Activated gamma-delta T cell (primary cell): Measurements from ENCODE around the gene DAO.
A peak's percentile ranks its signal among the peaks of the same experiment; 100 is the strongest.
"Not testable (repeated sequence)": the region's sequence is repeated elsewhere in the genome, so short reads cannot be mapped to it uniquely, and the experiment has no call there.

ENCODE experiments used
- DNase-seq: peaks from one replicate; lab custom pipeline; 2025; lab: John Stamatoyannopoulos, UW
- total RNA-seq, 2 donors: gene quantifications; one replicate each; lab custom pipeline; 2026; lab: John Stamatoyannopoulos, UW

The DAO gene
- 0 to 0.04 reads per million in 2 donors for total RNA-seq

DNA sequence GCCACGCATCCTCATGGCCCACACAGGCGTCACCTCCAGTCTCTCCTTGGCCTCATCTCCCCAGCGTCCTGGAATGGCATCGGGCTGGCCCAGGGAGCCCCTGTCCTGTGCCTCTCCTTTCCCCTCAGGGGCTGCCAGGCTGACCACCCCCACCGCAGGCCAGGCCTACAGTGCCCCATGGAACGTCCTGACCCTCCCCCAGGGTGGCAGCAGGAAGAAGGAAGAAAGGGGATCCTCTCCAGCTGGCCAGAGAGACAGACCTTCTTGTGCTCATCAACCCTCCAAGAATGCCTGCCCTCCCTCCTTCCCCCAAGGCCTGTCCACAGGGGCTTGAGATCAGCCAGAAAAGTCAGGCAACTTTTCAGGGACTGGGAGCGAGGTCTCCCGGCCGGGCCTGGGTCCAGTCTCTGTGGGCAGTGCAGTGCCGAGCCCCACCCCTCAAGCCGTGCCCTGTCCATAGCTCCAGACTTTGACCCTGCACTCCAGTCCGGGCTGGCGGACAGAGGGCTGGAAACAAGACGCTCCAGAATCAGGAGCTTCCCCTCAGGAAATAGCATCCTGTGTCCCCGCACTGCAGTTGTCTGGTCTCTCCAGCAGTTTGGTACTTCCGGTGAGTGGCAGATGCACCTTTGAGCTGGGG lies at the start of gene DAO:
TSS of gene DAO (plus strand) at position 478 of the 640 bp plus-strand sequence. CDS start 4,915 bp downstream, outside the sequence.
- no peak for DNase-seq

DNA sequence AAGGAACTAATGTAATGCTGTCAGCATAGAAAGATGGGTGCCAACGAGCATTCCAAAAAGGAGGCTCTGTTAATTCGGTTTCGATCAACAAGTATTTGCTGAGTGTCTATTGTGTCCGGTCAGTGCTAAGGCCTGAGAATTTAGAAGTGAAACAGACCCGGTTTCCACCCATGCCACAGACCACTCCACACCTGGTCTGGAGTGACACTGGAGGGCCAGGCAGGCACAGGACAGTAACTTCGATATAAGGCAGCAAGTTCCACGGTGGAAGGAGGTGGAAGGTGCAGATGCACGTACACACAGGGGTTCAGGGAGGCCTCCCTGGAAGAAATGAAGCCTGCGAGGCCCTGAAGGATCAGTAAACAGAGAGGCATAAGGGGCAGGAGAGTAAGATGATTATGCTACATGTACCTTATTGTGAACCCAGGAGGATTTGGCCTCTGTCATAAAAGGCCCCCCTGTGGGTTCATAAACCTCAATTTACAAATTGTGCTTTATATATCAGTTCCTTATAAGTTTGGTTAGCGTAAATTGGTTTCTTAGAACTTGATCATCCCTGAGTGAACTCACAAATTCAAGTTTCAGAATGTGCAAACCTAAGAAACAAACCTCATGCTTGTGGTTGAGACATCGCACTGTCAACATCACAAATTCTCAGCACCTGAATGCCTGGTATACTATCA lies 48.4 kb upstream of the DAO start:
- DNase-seq = no peak

- DNase-seq = no peak
These were observed 47.7 kb upstream of the DAO start for GRCh38 chr12:108832208-108832607.

DNA sequence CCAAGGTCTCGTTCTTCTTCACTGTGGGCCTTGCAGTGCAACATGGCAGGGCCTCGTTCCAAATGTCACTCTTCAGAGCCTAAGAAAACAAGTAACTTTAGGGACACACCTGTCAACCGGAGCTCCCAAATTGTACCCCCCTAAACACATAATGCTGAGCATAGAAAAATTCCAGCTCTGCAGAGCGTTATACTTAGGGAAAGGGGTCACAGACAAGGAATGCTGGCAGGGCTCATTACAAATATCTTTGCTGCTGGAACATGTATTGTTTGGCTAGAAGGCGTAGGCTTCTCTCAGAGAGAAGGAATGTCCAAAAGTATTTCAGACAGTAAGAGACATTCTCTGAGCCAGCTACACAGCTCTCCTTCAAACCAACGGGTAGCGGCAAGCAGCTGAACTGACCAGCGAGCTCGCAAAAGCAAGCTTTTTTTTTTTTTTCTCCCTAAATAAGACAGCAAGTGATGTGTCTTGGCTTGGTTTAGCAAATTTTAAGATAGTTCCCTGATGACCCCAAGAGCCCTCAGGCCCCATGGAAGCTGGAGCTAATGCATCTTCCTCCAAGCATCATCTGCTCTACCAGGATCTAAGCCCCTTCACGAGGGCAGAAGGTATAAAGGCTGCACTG lies 47.0 kb upstream of the DAO start:
- DNase-seq = no peak

DNA sequence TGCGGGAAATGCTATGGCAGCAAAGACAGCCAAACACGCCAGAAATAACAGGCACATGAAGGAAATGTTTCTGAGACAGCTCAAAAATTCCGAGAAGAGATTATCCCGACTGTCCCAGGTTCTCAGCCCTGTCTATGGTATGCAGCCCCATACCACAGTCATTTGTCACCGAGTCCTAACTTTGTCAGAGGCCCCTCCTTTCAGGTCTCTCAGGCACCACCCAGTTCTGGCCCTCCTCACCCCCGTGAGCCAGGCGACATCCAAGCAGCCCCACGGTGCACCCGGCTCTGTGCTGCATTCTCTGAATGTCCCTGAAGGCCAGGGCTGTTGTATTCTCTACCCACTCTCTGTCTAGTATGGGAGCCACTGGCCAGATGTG lies 46.5 kb upstream of the DAO start:
- DNase-seq = no peak

DNA sequence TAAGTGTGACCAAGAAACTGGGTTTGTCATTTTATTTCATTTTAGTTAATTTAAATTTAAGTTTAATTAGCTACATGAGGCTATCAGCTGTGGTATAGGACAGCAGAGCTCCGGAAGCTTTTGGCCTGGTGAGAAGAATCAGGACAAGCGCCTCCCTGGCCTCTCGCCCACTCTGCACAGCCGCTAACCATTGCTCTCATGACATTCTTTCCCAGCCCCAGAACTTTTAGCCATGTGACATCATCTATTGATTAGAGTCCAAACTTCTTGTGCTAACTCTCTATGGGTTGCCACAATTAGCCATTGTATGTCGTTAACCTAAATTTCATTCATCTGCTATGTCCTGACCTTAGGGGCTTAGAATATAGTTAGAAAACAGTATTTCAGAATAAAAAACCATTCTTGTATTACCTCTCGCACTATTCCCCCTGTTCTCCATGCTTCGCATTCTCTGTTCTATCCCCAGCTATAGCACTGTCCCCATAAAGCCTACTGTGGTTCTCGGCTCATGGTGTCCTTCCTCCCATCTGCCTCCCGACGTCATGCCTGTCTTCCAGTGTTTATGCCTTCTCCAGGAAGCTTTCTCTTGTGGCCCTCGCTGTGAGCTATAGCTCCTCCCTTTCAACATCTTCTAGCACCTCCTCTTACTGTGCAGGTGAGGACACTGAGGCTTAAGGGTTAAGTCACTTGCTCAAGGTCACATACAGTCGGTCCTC lies 46.0 kb upstream of the DAO start:
- no peak for DNase-seq

DNA sequence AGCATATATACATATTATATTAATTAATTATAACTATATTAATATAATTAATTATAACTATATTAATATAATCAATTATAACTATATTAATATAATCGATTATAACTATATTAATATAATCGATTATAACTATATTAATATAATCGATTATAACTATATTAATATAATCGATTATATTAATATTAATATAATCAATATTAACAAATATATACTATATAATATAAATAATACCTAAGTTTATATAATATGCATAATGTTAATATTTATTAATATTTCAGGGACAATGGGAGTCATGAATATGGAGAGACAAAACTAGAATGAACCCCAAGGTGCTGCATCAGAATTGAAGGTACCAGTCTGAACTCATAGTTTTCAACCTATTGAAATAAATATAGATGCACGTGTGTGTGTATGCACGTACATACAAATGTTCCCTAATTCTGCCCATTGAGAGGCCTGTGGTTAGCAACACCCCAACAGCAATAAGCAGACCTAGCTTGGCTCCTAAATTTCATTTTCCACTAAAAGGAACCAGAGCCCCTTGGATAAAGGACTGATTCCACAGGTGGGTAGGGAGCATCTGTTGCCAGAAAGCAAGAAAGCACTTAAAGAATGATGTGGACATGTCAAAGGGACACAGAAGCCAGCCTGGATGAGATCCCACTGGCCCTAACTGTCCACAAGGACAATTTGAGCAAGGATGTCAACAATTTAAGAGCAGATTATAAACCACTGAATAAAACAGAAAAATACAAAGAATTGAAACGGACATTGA lies 43.8 kb upstream of the DAO start:
- no peak for DNase-seq

DNA sequence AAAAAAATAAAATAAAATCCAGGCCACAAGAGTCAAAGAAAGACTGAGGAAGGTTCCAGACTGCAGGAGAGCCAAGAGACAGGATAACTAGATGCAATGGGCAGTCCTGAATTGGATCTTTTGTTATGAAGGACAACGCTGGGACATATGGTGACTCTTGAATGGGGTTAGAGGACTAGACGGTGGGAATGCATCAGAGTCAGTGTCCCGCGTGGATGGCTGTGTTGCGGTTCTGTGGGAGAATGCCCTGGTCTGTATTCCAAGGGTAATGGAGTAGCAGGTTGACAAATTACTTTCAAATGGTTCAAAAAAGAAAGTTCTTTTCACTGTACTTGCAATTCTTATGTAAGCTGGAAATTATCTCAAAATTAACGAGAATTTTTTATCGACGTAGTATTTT lies 42.7 kb upstream of the DAO start:
- no peak for DNase-seq

DNA sequence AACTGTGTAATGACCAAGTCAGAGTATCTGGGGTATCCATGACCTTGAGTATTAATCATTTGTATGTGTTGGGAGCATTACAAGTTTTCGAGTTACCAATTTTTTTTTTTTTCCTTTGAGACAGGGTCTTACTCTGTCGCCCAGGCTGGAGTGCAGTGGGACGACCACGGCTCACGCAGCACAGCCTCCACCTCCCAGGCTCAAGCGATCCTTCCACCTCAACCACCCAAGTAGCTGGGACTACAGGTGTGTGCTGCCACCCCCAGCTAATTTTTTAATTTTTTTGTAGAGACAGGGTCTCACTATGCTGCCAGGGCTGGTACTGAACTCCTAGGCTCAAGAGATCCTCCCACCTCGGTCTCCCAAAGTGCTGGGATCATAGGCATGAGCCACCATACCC lies 42.2 kb upstream of the DAO start:
- DNase-seq = no peak

GRCh38 chr12:108838194-108839017 lies 41.5 kb upstream of the DAO start:
- DNase-seq = peak; percentile 55

DNA sequence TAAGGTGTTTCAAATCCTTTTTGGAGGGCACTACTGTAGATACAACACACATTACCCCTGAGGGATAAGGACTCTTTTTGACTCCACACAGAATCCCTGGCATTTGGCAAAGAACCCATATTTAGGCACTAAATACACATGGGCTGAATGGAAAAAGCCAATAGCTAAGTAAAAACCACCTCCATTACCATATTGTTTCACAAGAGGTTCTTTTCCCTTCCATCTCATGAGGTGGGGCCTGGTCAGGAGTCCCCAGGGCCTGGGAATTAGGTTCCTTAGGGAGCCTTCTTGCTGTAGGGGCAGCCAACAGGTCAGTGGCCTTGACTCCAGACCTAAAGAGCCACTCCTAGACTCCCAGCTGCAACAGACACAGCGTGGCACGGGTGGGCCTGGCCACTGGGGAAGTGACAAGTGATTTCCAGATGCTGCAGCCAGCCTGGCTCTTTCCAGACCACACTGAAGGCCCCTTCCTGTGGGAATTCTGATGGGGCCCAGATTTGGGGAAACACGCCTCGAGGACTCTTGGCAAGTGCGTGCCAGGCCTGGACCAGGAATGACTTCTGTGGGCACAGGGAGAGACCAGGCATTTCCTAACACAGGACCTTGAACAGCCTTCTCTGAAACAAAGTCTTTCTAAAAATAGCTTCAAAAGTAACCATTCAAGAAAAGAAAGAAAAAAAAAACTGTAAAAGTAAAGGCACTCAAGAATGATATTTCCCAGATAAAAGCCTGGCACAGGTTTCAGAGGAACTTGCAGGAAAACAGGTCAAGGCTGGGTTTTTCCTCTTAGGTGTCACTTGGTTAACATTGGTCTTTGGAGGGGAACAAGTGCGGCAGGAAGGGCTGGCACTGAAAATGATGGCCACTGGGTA lies 40.6 kb upstream of the DAO start:
- no peak for DNase-seq

DNA sequence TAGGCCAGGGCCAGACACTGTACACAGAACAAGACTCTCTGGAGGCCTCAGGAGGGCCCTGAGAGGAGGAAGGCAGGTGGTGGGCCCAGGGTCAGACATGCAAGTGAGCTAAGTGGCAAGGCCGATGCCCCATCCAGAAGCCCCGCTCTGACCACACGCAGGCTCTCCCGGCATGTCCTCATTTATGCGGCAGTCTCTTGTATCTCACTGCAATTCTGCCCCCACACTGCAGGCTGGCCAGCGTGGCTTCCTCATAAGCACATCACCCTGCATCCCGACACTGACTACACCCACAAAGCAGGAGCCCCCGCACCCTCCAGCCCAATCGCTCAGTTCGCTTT lies 40.0 kb upstream of the DAO start:
- DNase-seq = no peak

GRCh38 chr12:108840605-108841332 lies 39.1 kb upstream of the DAO start:
- DNase-seq = no peak

GRCh38 chr12:108841825-108842224 lies 38.1 kb upstream of the DAO start:
- DNase-seq = not testable (repeated sequence)

GRCh38 chr12:108842361-108842760 lies 37.5 kb upstream of the DAO start:
- no peak for DNase-seq

- no peak for DNase-seq
These were observed 36.7 kb upstream of the DAO start for GRCh38 chr12:108843187-108843586.

DNA sequence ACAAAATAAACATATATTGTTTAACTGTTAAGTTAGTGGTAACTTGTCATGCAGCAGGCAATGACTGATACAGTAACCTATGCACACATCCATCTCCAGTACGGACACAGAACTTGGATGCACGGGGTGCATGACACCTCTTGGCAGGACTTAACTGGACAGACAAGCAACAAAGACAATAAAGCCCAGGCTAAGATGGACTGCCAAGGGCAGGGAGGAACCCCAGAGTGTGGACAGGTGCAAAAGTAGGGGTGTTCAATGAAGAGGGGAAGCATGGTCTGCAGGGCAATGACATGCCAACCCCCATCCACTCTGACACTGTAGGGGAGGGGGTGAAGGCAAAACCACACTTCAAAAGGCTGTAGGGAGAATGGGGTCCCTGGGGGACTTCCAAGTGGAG lies 34.2 kb upstream of the DAO start:
- DNase-seq = no peak

DNA sequence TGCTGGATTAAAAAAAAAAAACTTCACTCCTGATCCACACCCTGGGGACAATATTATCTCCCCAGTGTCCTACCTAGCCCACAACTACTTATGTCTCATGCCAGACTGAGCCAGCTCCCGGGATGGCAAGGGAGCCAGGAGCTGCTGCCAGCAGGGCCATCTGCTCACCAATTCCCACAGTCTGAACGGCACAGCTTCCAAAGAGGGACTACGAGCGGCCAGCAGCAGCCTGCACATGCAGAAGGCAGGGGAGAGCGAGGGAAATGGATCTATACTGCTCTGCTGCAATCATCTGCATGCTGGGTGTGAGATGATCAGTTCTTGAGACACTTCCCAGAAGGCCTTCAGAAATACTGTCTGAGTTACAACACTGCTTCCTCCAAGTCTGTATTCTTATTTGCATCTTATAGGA lies 33.6 kb upstream of the DAO start:
- no peak for DNase-seq

DNA sequence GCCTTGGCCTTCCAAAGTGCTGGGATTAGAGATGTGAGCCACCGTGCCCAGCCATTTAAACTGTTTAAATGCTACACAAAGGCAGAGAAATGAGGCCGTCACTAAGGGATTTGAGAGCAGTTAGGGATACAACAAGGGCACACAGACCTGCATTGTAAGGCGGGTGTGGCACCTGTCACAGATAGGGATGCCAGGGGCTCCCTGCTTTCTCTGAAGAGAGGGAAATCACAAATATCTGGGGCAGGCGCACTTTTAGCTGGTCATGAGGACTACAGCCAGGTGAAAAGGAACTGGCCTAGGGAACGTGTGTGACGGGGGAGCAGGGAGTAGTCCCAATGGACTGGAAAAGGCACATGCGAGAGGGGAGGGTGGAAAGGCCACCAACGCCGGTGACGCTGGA lies 32.2 kb upstream of the DAO start:
- DNase-seq = no peak
